GM21381 (cell line): ENCODE results near the gene WEE1.

Experiments used
- ATAC-seq: cut with Tn5 transposase; IDR thresholded peaks from one replicate; pipeline ENCODE4 v1.9.1; 2021; ENCODE audit warnings: mild to moderate bottlenecking, moderate library complexity; ENCODE audit not compliant: unreplicated experiment

Gene WEE1

DNA sequence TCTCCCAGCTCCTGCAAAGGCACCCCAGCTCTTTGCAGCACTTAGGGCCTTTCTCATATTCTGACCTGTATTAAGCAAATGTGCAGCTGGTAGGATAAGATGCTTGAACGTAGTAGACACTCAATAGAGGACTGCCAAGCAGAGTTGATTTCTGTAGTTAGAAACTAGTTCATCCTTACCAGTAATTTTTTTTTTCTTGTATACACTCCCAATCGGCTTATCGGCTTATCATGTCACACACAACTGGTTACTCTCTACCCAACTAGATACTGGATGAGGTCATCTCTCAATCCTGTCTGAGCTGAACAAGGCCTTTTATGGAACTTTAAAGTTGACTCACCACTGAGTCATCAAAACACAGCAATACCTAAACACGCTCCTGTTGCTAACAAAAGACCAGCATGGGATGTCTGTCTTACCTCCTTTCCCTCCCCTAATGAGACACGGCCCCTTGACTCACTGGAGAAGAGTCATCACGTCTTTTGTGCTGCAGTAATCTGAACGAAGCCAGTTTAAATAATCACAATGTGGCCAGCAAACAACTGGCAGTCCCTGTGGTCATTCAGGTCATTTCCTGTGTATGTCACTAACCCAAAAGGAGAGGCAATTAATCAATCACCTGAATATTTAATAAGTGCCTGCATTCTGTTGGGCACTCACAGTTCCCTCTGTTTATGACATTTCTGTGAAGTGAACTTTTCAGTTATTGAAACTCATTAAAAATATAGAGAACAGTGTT lies 7.5 kb upstream of the WEE1 start:
- peak; percentile 86 for ATAC-seq

GRCh38 chr11:9566561-9567063 lies 6.9 kb upstream of the WEE1 start:
- no peak for ATAC-seq

DNA sequence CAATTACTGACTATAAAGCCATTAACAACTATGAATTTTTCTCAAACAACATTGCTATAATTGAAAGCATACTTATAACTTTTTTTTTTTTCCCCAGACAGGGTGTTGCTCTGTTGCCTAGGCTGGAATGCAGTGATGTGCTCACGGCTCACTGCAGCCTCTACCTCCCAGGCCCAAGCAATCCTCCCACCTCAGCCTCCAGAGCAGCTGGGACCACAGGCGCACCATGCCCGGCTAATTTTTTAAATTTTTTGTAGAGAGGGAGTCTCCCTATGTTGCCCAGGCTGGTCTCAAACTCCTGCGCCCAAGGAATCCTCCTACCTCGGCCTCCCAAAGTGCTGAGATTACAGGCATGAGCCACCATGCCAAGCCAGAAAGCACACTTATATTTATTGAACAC lies 6.1 kb upstream of the WEE1 start:
- ATAC-seq, result no peak

DNA sequence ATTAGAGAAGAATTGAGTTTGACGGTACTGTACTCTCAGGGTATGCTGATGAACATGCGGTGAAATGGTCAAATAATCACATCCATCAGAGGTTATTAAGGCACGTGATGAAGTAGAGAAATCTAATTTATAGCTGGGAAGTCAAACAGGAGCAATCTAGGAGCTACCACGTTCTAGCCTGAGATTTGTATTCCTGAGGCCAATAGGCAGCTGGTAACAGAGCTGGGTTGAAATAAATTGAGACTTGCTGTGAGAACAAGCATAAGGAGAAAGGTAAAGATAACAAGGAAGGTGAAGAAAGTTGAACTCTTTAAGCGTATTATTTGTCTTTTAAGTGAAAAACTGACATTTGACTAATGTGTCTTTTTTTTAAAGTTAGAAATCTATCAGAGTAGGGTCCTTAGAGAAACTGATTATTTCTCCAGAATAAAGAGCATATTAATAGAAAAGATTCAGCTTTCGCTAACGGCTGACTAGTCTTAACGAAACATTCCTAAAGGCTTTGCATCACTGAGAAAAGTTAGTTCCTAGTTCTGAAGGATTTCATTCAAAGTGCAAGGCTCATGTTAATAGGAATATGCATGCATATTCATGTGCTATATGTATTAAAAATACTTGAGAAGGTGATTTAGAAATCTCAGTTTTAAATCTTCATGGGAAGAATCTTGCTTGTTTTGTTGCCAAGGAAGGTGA lies 5.2 kb upstream of the WEE1 start:
- ATAC-seq, result no peak

- no peak for ATAC-seq
These were observed 4.4 kb upstream of the WEE1 start for GRCh38 chr11:9568854-9569587.

- no peak for ATAC-seq
These were observed 3.8 kb upstream of the WEE1 start for GRCh38 chr11:9569588-9570164.

DNA sequence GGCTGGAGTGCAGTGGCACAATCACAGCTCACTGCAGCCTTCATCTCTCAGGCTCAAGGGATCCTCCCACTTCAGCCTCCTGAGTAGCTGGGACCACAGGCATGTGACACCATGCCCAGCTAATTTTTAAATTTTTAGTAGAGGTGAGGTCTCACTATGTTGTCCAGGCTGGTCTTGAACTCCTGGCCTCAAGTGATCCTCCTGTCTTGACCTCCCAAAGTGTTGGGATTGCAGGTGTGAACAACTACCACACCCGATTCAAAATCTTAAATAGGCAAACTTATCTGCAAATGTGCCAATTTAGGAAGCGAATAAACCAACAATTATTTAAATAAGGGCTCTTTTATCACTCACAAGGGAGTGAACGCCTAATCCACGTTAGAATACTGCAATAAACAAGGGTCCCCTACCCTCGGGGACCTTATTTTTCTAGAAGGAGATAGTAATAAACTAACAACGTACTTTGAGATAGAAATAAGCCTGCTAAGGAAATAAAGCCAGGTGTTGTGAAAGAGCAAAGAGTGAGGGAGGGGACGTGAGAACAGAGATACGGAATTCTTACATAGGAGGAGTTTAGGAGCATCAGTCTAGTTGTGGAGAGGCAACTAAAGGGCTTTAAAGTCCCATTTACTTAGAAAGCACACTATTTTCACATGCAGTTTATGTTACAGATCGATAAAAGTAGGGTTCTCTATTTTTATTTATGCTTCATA lies 3.0 kb upstream of the WEE1 start:
- ATAC-seq, result no peak

DNA sequence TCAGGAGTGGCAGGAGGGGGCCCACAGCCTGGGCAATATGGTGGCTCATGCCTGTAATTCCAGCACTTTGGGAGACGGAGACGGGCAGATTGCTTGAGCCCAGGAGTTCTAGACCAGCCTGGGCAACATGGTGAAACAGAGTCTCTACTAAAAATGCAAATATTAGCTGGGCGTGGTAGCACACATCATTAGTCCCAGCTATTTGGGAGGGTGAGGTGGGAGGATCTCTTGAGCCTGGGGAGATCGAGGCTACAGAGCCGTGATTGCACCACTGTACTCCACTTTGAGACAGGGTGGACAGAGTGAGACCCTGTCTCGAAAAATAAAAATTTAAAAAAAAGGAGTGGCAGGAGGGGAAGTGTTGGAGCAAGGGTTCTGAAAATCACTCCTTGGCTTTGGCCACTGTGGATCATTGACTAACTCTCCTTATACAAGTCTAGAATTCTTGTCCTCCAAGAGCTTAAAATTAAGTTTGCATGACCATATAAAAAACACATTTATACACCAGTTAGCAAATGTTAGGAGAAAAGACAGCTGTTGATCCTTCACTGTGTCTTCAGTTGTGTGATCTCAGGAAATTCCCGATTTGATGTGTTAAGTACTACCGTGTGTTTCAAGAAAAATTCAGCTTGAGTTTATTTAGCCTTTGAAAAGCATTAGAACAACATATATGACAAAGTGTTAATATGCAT lies 2.3 kb upstream of the WEE1 start:
- ATAC-seq, result no peak

- ATAC-seq, result no peak
These were observed 1.7 kb upstream of the WEE1 start for GRCh38 chr11:9571763-9572115.

- peak; percentile 3 for ATAC-seq
These were observed 528 bp downstream of the WEE1 start for GRCh38 chr11:9573775-9574621.

- ATAC-seq, result no peak
These were observed 1.3 kb downstream of the WEE1 start for GRCh38 chr11:9574622-9575259.

- ATAC-seq, result no peak
These were observed 2.1 kb downstream of the WEE1 start for GRCh38 chr11:9575260-9576240.

GRCh38 chr11:9576701-9577381 lies 3.4 kb downstream of the WEE1 start:
- no peak for ATAC-seq

DNA sequence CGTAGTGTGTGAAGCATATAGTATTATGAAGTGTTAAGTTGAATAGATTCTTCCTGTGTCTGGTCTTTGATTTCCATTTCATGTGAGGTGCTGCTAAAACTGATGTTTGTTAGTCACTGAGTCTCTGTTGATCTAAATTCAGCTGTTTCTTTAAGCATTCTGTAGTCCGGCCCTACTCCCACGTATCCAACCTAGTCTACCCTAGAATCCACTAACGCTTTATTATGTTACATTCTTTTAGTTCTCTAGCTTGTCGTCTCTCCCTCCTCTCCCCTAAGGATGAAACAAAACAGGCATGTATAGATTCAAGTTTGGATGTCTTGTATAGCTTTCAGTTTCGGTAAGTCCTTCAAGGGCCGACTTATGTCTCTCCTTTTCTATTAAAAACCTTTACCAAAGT lies 4.1 kb downstream of the WEE1 start:
- no peak for ATAC-seq

DNA sequence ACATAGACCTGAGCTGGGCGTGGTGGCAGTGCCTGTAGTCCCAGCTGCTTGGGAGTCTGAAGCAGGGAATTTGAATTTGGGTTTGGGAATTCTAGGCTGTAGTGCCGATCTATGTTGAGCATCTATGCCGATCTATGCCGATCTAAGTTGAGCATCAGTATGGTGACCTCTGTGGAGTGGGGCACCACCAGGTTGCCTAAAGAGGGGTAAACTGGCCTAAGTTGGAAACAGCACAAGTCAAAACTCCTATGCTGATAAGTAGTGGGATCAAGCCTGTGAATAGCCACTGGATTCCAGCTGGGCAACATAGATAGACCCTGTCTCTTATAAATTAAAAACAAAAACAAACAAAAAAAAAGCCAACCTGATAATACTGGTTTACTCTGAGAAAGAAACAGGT lies 7.4 kb downstream of the WEE1 start:
- no peak for ATAC-seq

DNA sequence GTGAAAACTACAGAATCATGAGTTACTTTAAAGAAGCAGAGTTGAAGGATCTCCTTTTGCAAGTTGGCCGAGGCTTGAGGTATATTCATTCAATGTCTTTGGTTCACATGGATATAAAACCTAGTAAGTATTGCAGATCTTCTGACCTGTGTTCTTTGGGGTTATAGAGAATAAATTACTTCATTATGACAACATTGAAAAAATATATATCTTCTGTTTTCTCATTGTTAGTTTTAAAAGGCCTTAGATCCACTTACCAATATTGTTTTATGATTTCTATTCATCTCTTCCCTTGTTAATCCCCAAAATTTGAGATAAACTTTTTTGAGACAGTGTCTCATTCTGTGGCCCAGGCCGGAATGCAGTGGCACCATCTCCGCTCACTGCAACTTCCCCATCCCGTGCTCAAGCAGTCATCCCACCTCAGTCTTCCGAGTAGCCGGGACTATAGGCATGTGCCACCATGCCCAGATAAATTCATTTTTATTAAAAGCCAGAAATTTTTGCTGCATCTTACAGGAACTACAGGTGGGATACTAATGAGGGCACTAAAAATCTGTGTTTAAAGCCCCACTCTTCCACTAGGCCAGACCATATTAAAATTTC lies 8.2 kb downstream of the WEE1 start:
- ATAC-seq, result no peak

- no peak for ATAC-seq
These were observed 17.2 kb downstream of the WEE1 start for GRCh38 chr11:9590717-9591116.
